Gastroesophageal sphincter (tissue), 3 donors: Measurements from ENCODE around the gene NIM1K.

ENCODE experiments used
- CTCF ChIP-seq, 4 experiments: fragments of 200-600 bp in 2 of 4; fragments of 450-650 bp in 2 of 4; sonication (generic) in 1 of 4; IDR thresholded peaks; one replicate each; pipeline ENCODE4 v1.5.1; 2017 to 2019; ENCODE audit warnings: antibody characterized with exemption in 4 of 4, mild to moderate bottlenecking in 2 of 4, moderate library complexity in 2 of 4
- EP300 ChIP-seq: sonication (generic); formaldehyde crosslinking; IDR thresholded peaks from one replicate; pipeline ENCODE4 v1.6.1; 2017; ENCODE audit warnings: antibody characterized with exemption, mild to moderate bottlenecking
- POLR2AphosphoS5 ChIP-seq: sonication (generic); formaldehyde crosslinking; IDR thresholded peaks from one replicate; pipeline ENCODE4 v1.6.1; 2017; ENCODE audit warnings: antibody characterized with exemption

- TF ChIP-seq CTCF (IDR thresholded peaks at IDR 0.05) (no peak), POLR2AphosphoS5 (no peak), EP300 (no peak)
These were observed 106.4 kb downstream of the NIM1K start for GRCh38 chr5:43298443-43298842.
